ENCODE measurements around the gene ALDH1L1.

GRCh38 chr3:126216416-126216815 is 36.0 kb upstream of the ALDH1L1 start:
- TF ChIP-seq ZNF670 (tag by site-specific recombination; IDR thresholded peaks at IDR 0.05; ENCODE audit: low read depth) (no peak), ZNF529 (tag by site-specific recombination; IDR thresholded peaks at IDR 0.05; ENCODE audit: insufficient replicate concordance) (no peak), CTCF (tag by site-specific recombination; IDR thresholded peaks at IDR 0.05) (no peak), ZSCAN30 (tag by site-specific recombination; IDR thresholded peaks at IDR 0.05) (no peak), HOXA7 (CRISPR knock-in tag; IDR thresholded peaks at IDR 0.05; ENCODE audit: borderline replicate concordance) (no peak), ZFP37 (tag by site-specific recombination; IDR thresholded peaks at IDR 0.05) (no peak), ZNF19 (tag by site-specific recombination; IDR thresholded peaks at IDR 0.05; ENCODE audit: low read depth) (no peak)
